ENCODE data around the gene AOPEP. TPM values are rescaled to one million over a fixed set of nuclear protein-coding genes. Genes with fewer than 3 reads are reported as not detected.
A peak's percentile ranks its signal among the peaks of the same experiment; 100 is the strongest.
"Not testable (repeated sequence)": the region's sequence is repeated elsewhere in the genome, so short reads cannot be mapped to it uniquely, and the experiment has no call there.

Gene AOPEP
- total and polyA plus RNA-seq, 2 donors (not counting 3 experiments of a cell fraction or from before 2014, with no cell fraction given) = 20.2 to 41.6 TPM

DNA sequence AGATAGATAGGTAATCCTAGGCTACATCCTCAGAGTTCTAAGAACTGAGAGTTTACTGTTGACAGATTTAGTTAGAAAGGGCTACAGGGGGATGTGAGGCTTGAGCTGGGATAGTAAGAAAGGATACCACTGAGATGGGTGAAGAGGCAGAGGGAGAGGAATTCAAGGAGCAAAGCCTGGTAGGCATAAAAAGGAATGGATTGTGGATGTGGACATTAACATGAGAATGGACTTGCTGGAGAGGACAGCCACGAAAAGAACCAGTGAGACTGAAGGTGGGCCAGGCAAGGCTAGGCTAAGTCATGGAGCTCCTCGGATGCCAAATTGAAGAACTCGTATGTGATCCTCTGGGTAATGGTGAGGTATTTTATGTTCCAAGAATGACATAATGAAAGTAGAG is 211.9 kb downstream of the AOPEP start:
- no peak for FAIRE-seq
- H4K20me1 ChIP-seq (replicated peaks; ENCODE audit: control insufficient read depth, extremely low read depth, insufficient read depth, low read length) = no peaks in the 10 kb centered on the region
- H3K9me3 ChIP-seq (replicated peaks; ENCODE audit: control insufficient read depth, insufficient read depth, low read length) = no peaks in the 10 kb centered on the region
- H3K9me1 ChIP-seq (replicated peaks; ENCODE audit: control insufficient read depth, extremely low read depth, insufficient read depth, low read length) = no peaks in the 10 kb centered on the region
- CTCF ChIA-PET = interaction anchor here (1.3 to 1.4 kb wide), 2 partner anchors 13 to 88 kb away, joined by 3 to 5 read pairs; no protein-coding TSS in a partner anchor
- H3K4me1 ChIP-seq (ENCODE audit: control insufficient read depth, extremely low read depth, insufficient read depth, low read length) = peaks cover 31% of the 10 kb centered on the region
- H3K4me3 ChIP-seq (replicated peaks in 1 of 3; ENCODE audit: insufficient read depth in 1 of 3, low read depth in 1 of 3, low read length in 3 of 3) = no peak overlapping the region
- H3K36me3 ChIP-seq (ENCODE audit: control insufficient read depth in 2 of 2, extremely low read depth in 1 of 2, insufficient read depth in 2 of 2, low read length in 2 of 2) = no peaks in the 10 kb centered on the region
- no peak overlapping the region for H3K9ac ChIP-seq (replicated peaks; ENCODE audit: extremely low read depth, insufficient read depth, low read length)
- H2AFZ ChIP-seq (ENCODE audit: low read depth, low read length) = no peak overlapping the region
- H3K27me3 ChIP-seq (ENCODE audit: control insufficient read depth in 2 of 2, insufficient read depth in 2 of 2, low read length in 2 of 2) = no peaks in the 10 kb centered on the region
- intact Hi-C loops (cut with micrococcal nuclease) = no loop called here
- POLR2A ChIA-PET = no interaction called here
- no TSS peak for BruUV-seq (replicated peaks)
- no peak for DNase-seq (ENCODE audit: low read depth, low spot score)
- dilution Hi-C loops (cut with MboI; ENCODE audit: extremely low pct_ligation_motif_present, low sequenced_read_pairs) = no loop called here
- peak overlapping the region; percentile 45 for H3K27ac ChIP-seq (ENCODE audit: insufficient read depth, low read depth, low read length)
- H3K4me2 ChIP-seq (ENCODE audit: insufficient read depth, low read length) = no peak overlapping the region
- TF ChIP-seq, protein P1, sequence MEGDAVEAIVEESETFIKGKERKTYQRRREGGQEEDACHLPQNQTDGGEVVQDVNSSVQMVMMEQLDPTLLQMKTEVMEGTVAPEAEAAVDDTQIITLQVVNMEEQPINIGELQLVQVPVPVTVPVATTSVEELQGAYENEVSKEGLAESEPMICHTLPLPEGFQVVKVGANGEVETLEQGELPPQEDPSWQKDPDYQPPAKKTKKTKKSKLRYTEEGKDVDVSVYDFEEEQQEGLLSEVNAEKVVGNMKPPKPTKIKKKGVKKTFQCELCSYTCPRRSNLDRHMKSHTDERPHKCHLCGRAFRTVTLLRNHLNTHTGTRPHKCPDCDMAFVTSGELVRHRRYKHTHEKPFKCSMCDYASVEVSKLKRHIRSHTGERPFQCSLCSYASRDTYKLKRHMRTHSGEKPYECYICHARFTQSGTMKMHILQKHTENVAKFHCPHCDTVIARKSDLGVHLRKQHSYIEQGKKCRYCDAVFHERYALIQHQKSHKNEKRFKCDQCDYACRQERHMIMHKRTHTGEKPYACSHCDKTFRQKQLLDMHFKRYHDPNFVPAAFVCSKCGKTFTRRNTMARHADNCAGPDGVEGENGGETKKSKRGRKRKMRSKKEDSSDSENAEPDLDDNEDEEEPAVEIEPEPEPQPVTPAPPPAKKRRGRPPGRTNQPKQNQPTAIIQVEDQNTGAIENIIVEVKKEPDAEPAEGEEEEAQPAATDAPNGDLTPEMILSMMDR (IDR thresholded peaks at IDR 0.05; ENCODE audit: extremely low read depth in 1 of 2, insufficient read depth in 1 of 2, low read depth in 1 of 2, low read length in 2 of 2) = no peak
- TF ChIP-seq MYC (IDR thresholded peaks at IDR 0.05; ENCODE audit: low read depth, low read length) (no peak), EZH2 (IDR thresholded peaks at IDR 0.05; ENCODE audit: borderline replicate concordance, low read depth, low read length, severe bottlenecking) (no peak), JUN (IDR thresholded peaks at IDR 0.05; ENCODE audit: borderline replicate concordance, insufficient read depth, insufficient read length, low read depth) (no peak), POLR2AphosphoS5 (IDR thresholded peaks at IDR 0.05; ENCODE audit: insufficient read depth, low read depth, low read length) (no peak), GATA2 (IDR thresholded peaks at IDR 0.05; ENCODE audit: insufficient read depth, insufficient read length, low read depth, low read length) (no peak), POLR2A (IDR thresholded peaks at IDR 0.05; ENCODE audit: low read depth, low read length) (no peak), FOS (IDR thresholded peaks at IDR 0.05; ENCODE audit: borderline replicate concordance, insufficient read depth, low read length) (no peak)
- TF ChIP-seq, protein P2, sequence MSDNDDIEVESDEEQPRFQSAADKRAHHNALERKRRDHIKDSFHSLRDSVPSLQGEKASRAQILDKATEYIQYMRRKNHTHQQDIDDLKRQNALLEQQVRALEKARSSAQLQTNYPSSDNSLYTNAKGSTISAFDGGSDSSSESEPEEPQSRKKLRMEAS (IDR thresholded peaks at IDR 0.05; ENCODE audit: insufficient read depth, insufficient read length) = no peak
- no peaks in the 10 kb centered on the region for H3K79me2 ChIP-seq (ENCODE audit: control insufficient read depth, insufficient read depth, low read length)

DNA sequence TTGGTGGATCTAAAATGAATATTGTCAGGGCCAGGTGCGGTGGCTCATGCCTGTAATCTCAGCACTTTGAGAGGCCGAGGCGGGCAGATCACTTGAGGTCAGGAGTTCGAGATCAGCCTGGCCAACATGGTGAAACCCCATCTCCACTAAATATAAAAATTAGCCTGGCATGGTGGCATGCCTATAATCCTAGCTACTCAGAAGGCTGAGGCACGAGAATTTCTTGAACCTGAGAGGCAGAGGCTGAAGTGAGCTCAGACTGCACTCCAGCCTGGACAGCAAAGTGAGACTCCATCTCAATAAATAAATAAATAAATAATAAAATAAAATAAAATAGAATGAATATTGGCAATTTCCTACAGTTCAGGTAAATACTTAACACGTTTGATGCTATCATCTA is 213.8 kb downstream of the AOPEP start:
- Histone ChIP-seq H3K27ac (ENCODE audit: insufficient read depth, low read depth, low read length) (peak overlapping the region; percentile 79), H3K4me1 (ENCODE audit: control insufficient read depth, extremely low read depth, insufficient read depth, low read length) (peaks cover 31% of the 10 kb centered on the region)
- POLR2A ChIA-PET; H3K9me1 ChIP-seq (replicated peaks; ENCODE audit: control insufficient read depth, extremely low read depth, insufficient read depth, low read length); H3K79me2 ChIP-seq (ENCODE audit: control insufficient read depth, insufficient read depth, low read length); H3K4me2 ChIP-seq (ENCODE audit: insufficient read depth, low read length); H3K9me3 ChIP-seq (replicated peaks; ENCODE audit: control insufficient read depth, insufficient read depth, low read length); FAIRE-seq; dilution Hi-C loops (cut with MboI; ENCODE audit: extremely low pct_ligation_motif_present, low sequenced_read_pairs); BruUV-seq (replicated peaks); H3K4me3 ChIP-seq (replicated peaks in 1 of 3; ENCODE audit: insufficient read depth in 1 of 3, low read depth in 1 of 3, low read length in 3 of 3); H2AFZ ChIP-seq (ENCODE audit: low read depth, low read length); H3K27me3 ChIP-seq (ENCODE audit: control insufficient read depth in 2 of 2, insufficient read depth in 2 of 2, low read length in 2 of 2); H4K20me1 ChIP-seq (replicated peaks; ENCODE audit: control insufficient read depth, extremely low read depth, insufficient read depth, low read length); H3K36me3 ChIP-seq (ENCODE audit: control insufficient read depth in 2 of 2, extremely low read depth in 1 of 2, insufficient read depth in 2 of 2, low read length in 2 of 2); DNase-seq (ENCODE audit: low read depth, low spot score); H3K9ac ChIP-seq (replicated peaks; ENCODE audit: extremely low read depth, insufficient read depth, low read length): not testable (repeated sequence)
- CTCF ChIA-PET = interaction anchor here (0.7 to 1.3 kb wide), 2 partner anchors 10 to 32 kb away, joined by 3 to 4 read pairs; no protein-coding TSS in a partner anchor
- intact Hi-C loops (cut with micrococcal nuclease) = loop anchor here (2.0 kb wide), 1 partner anchor 67 kb away; no protein-coding TSS in a partner anchor

Measured in endothelial cell of umbilical vein (primary cell).